HUES64 (cell line): ENCODE data around the gene ASTL.

Experiments
- H3K27ac ChIP-seq: 2 replicates; pipeline ENCODE4 v1.7.0; 2013; ENCODE audit warnings: low read depth, low read length, inconsistent platforms
- H3K27me3 ChIP-seq: 2 replicates; pipeline ENCODE4 v1.6.1; 2013; ENCODE audit warnings: mild to moderate bottlenecking, low read length; ENCODE audit not compliant: insufficient read depth
- H3K36me3 ChIP-seq: 2 replicates; pipeline ENCODE4 v1.6.1; 2013; ENCODE audit warnings: mild to moderate bottlenecking, low read length; ENCODE audit not compliant: insufficient read depth
- H3K4me1 ChIP-seq: 2 replicates; pipeline ENCODE4 v1.6.1; 2013; ENCODE audit warnings: mild to moderate bottlenecking, low read length, moderate library complexity; ENCODE audit not compliant: insufficient read depth
- H3K4me3 ChIP-seq: 2 replicates; pipeline ENCODE4 v1.5.1; 2013; ENCODE audit warnings: mild to moderate bottlenecking, low read length, moderate library complexity
- H3K9ac ChIP-seq: 2 replicates; pipeline ENCODE4 v1.6.1; 2013; ENCODE audit warnings: mild to moderate bottlenecking, low read depth, low read length
- H3K9me3 ChIP-seq: 2 replicates; pipeline ENCODE4 v1.6.1; 2013; ENCODE audit warnings: low read depth, low read length; ENCODE audit not compliant: insufficient read depth
- WGBS: fragments of 150-250, 120-280 bp; methylation state at CpG from one replicate; pipeline ENCODE4 v1.1.7; 2013; ENCODE audit warnings: missing lambda C conversion rate; 5-methylcytosine and 5-hydroxymethylcytosine counted together

Gene ASTL

DNA sequence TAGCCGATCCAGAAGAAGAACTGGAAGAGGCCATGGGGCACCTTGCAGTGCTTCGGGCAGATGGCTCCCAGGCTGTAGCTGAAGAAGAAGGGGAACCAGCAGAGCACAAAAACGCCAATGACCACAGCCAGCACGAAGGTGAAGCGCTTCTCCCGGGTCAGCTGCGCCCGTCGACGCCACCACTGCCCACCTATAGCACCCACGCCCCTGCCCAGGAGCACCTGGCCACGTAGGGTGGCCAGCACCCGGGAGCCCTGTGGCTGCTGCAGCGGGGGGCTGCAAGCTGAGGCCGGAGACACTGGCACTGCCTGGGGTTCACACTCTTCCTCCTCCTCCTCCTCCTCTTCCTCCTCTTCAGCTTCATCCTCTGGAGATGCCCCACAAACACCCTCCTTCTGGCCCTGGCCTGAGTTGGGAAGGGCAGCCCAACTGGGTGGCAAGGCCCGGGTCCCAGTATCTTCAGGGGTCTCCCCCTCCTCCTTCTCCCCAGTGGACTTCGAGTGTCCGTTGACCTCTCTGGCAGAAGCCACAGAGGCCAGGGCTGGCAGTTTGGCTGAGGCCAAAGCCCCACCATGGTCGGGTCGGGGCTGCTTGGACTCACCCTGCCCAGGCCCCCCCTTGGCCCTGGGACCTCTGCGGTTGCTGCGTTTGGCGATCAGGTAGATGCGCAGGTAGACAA lies 23.3 kb downstream of the ASTL start:
- no peak overlapping the region for H3K4me3 ChIP-seq
- H3K27ac ChIP-seq: no peak overlapping the region
- no peaks in the 10 kb centered on the region for H3K36me3 ChIP-seq
- peaks cover 7% of the 10 kb centered on the region; the same call in 1 of the 2 replicates for H3K4me1 ChIP-seq
- no peak overlapping the region for H3K9ac ChIP-seq
- peaks cover 46% of the 10 kb centered on the region for H3K27me3 ChIP-seq
- no peaks in the 10 kb centered on the region for H3K9me3 ChIP-seq
- 93% methylated on average over 24 of the region's 24 CpGs for WGBS

DNA sequence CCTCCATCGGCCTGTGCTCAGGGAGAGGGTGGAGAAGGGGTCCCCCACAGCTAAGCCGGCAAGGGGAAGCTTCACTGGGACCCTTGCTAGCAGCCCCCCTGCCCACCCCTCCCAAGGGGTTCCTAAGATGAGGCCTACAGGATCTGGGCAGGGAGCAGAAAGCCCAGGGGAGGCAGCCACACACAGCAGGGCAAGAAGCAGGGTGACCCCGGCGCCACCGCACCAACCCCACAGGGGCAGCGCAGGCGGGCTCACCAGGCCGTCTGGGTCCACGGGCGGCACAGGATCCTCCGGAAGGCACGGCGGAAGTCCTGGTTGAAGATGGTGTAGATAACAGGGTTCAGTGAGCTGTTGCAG lies 23.8 kb downstream of the ASTL start:
- H3K9ac ChIP-seq: no peak overlapping the region
- H3K36me3 ChIP-seq: no peaks in the 10 kb centered on the region
- H3K4me3 ChIP-seq: no peak overlapping the region
- peaks cover 41% of the 10 kb centered on the region for H3K27me3 ChIP-seq
- peaks cover 8% of the 10 kb centered on the region; the same call in 1 of the 2 replicates for H3K4me1 ChIP-seq
- WGBS: 96% methylated on average over 13 of the region's 13 CpGs
- no peak overlapping the region for H3K27ac ChIP-seq
- no peaks in the 10 kb centered on the region for H3K9me3 ChIP-seq

DNA sequence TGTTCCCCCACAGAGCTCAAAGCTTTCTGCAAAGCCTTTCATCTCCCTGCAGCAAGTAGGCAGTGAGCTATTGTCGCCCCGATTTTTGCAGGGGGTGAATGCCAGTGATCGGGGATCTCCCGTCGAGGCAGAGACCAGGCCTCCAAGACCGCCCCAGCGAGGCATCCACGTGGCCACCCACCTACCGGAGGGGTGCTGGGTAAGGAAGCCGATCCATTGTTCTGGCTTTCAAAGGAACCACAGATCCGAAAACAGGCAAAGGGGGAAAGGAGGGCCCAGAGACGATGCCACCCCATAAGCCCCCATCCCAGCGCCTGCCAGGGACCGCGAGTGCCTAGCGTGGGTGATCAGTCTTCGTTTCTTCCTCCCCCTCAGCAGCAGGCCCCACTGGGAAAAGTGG lies 24.4 kb downstream of the ASTL start:
- no peak overlapping the region for H3K4me3 ChIP-seq
- no peaks in the 10 kb centered on the region for H3K9me3 ChIP-seq
- WGBS: 89% methylated on average over 17 of the region's 17 CpGs
- no peak overlapping the region for H3K27ac ChIP-seq
- H3K9ac ChIP-seq: no peak overlapping the region
- peaks cover 14% of the 10 kb centered on the region for H3K4me1 ChIP-seq
- H3K36me3 ChIP-seq: no peaks in the 10 kb centered on the region
- H3K27me3 ChIP-seq: peaks cover 37% of the 10 kb centered on the region

DNA sequence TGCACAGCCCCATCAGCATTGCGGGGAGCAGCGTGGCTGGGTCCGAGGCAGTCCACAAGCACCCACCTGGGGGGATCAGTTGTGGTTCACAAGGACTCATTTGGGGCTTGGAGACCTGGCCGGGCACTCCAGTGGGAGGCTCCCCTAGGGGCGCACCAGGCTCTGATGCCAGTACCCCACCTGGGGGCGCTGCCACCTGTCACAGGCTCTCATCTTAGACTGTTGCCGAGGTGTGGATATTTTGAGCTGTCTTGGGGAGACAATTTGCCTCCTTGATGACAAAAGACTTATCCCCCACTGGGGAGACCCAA lies 25.0 kb downstream of the ASTL start:
- Histone ChIP-seq H3K9me3 (no peaks in the 10 kb centered on the region), H3K4me3 (no peak overlapping the region), H3K27me3 (peaks cover 31% of the 10 kb centered on the region), H3K27ac (no peak overlapping the region), H3K36me3 (no peaks in the 10 kb centered on the region), H3K9ac (no peak overlapping the region), H3K4me1 (peaks cover 20% of the 10 kb centered on the region)
- 91% methylated on average over 7 of the region's 7 CpGs for WGBS

DNA sequence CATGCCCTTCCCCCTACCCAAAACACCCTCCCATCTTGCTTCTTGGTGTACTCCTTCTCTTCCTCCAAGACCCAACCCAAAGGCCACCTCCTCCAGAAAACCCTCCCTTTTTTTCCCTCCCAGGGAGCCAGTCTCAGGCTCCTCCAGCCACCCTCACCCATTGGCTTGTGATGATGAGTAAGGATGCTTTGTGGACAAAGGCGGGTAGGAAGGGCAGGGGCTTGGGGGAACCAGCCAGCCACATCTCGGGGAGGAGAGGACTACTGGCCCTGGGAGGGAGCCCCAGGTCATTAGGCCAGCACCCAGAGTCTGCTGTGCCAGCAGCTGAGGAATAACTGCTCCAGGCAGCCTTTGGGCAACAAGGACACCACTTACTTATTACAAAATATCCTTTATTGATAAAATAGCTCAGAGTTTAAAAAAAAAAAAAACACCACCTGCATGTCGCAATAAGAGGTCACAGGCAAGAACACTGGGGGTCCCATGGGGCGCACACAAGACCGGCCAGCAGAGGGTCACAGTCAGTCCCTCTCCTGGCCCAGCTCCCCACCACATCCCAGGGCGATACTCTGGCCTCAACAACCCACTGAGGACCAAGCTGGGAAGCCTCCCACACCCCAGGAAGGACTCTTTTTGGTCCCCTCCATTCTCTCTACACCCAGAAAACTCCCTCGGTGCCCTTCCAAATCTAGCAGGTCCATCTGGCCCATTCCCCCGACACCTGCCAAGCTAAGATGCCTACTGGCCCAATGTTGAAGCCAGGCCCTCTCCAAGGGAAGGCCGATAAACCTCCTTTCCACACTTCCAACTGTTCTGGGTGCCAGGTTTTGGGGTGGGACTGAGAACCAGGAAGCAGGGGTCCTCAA lies 25.6 kb downstream of the ASTL start:
- peaks cover 26% of the 10 kb centered on the region for H3K4me1 ChIP-seq
- 89% methylated on average over 9 of the region's 9 CpGs for WGBS

DNA sequence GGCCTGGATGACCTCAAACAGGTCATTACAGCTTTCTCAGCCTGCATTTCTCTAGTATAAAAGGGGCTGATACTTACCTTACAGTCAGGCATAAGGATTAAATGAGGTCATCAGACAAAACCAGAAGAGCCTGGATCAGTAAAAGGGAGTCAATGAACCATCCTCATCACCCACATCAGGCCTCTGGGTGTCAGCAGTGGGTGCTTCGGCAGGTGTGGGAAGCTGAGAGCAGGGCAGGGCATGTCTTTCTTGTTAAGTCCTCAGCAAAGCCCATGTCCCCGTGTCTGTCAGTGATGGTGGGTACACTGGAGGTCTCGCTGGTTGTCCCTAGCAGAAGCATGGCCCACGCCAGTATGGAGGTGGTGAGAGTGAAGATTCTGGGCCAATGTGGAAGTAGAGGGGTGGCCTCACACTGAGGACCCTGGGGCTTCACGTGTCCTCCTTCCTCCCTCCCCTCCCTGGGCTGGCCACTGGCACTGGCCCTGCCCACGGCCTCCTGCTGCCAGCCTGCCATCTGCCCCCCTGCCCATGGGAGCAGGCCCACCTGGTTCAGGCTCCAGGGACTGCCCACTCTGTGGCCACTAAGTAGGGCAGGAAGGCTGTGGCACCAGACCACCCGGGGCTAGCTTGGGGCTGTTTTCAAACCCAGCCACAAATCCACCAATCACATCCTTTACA lies 26.3 kb downstream of the ASTL start:
- peaks cover 23% of the 10 kb centered on the region for H3K4me1 ChIP-seq
- WGBS: 81% methylated on average over 7 of the region's 7 CpGs
- H3K9me3 ChIP-seq: no peaks in the 10 kb centered on the region
- no peak overlapping the region for H3K9ac ChIP-seq
- H3K27ac ChIP-seq: no peak overlapping the region
- H3K27me3 ChIP-seq: peaks cover 18% of the 10 kb centered on the region
- no peak overlapping the region for H3K4me3 ChIP-seq
- no peaks in the 10 kb centered on the region for H3K36me3 ChIP-seq

More for the DNA sequence above, 25.6 kb downstream of the ASTL start:
- Histone ChIP-seq H3K27ac (no peak overlapping the region), H3K36me3 (no peaks in the 10 kb centered on the region), H3K27me3 (peaks cover 25% of the 10 kb centered on the region), H3K4me3 (no peak overlapping the region), H3K9ac (no peak overlapping the region), H3K9me3 (no peaks in the 10 kb centered on the region)

DNA sequence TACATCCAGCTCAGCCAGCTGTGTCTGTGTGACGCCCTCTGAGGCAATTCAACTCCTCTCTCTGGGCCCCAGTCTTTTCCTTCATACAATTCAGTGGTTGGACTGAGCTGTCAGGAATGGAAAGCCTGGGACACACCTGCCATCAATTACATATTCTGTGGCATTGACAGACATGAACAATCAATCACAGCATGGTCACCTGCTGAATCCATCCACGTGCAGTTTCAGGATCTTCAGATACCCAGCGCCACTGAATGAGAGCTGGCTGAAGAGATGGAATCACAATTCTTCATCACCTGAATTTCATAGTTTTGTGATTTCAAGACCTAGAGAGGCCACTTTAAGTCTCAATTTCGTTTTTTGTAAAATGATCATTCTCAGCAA lies 27.1 kb downstream of the ASTL start:
- WGBS: 77% methylated on average over 4 of the region's 4 CpGs
- Histone ChIP-seq H3K9ac (no peak overlapping the region), H3K4me3 (no peak overlapping the region), H3K27me3 (peaks cover 17% of the 10 kb centered on the region), H3K36me3 (no peaks in the 10 kb centered on the region), H3K27ac (no peak overlapping the region), H3K9me3 (no peaks in the 10 kb centered on the region), H3K4me1 (peaks cover 23% of the 10 kb centered on the region)

DNA sequence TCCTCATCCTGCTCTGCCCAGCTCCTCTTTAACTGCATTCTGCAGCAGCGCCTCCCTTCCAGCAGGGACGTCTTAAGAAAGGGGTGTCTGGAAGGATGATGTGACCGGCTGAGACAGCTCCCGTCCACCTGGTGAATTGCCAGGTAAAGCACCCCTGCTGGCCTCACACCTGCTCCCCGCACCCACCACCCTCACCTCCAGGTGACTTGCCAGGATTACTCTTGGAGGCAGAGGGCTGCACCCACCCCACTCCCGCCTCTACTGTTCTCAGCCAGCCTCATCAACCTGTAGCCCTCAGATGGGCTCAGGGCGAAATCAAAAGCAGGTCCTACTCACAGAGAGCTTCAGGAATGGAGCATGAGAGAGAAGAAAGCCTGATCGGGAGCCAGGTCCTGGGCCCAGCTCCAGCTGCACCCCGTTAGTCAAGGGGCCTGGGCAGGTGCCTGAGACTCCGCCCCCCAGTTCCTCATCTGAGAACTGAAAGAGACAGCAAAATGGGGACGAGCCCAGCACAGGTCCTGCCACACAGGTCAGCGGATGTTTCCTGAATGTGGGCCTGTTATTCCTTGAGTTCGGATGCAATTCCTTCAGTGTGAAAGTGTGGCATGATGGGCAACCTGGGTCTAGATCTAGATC lies 27.6 kb downstream of the ASTL start:
- no peak overlapping the region for H3K9ac ChIP-seq
- 92% methylated on average over 13 of the region's 13 CpGs for WGBS
- no peaks in the 10 kb centered on the region for H3K36me3 ChIP-seq
- peaks cover 23% of the 10 kb centered on the region for H3K4me1 ChIP-seq
- no peaks in the 10 kb centered on the region for H3K9me3 ChIP-seq
- H3K27me3 ChIP-seq: peaks cover 12% of the 10 kb centered on the region
- no peak overlapping the region for H3K4me3 ChIP-seq
- no peak overlapping the region for H3K27ac ChIP-seq

DNA sequence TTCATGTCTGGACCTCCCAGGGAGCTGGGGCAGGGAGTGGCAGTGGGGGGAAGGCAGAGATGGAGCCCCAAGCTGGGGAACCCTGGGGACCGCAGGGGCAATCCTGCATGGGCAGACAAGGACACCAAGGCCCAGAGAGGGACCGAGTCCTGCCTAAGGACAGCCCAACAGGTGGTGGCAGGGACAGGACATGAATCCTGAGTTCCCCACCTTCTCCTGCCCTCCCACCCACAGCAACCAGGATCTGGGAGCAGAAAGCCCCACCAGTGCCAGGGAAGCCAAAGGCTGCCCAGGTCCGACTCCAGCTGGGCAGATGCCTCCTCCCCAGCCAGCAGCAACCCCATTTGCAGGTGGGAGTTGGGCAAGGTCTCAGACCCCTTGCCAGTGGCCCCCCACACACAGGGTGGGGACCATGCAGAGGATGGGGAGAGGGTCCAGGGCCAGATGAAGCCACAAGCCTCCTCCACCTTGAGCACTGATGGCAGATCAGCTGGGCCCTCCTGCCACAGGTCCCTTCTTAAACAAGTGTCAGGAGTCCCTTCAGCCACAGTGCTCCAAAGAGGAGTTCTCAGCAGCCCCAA lies 28.3 kb downstream of the ASTL start:
- peaks cover 4% of the 10 kb centered on the region; the same call in 1 of the 2 replicates for H3K27me3 ChIP-seq
- H3K9me3 ChIP-seq: 0 out of 2 replicates have a peak, but pooled peaks cover 2% of the 10 kb centered on the region
- H3K36me3 ChIP-seq: no peaks in the 10 kb centered on the region
- WGBS: 90% methylated on average over 3 of the region's 3 CpGs
- no peak overlapping the region for H3K4me3 ChIP-seq
- no peak overlapping the region for H3K27ac ChIP-seq
- H3K4me1 ChIP-seq: peaks cover 23% of the 10 kb centered on the region
- no peak overlapping the region for H3K9ac ChIP-seq

DNA sequence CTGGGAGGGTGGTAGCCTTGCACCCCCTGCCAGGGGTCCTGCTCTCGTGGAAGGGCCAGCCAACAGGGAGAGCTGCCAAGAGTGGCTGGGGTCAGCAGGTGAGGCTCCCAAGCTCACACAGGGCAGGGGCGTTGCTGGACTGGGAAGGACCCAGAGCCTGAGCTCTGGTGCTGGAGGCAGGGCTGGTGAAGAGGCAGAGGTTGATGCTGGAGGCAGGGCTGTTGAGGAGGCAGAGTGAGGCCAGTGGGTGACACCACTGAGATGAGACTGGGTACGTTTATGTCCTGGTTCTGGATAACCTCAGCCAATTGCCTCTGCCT lies 29.0 kb downstream of the ASTL start:
- Histone ChIP-seq H3K4me3 (no peak overlapping the region), H3K4me1 (peaks cover 23% of the 10 kb centered on the region), H3K36me3 (no peaks in the 10 kb centered on the region), H3K27ac (no peak overlapping the region), H3K9me3 (0 out of 2 replicates have a peak, but pooled peaks cover 2% of the 10 kb centered on the region), H3K9ac (no peak overlapping the region), H3K27me3 (no peaks in the 10 kb centered on the region)
- WGBS: 81% methylated on average over 3 of the region's 3 CpGs
